GM18520 (cell line): Measurements from ENCODE around the gene HOXB2.

ENCODE experiments used
- ATAC-seq: cut with Tn5 transposase; IDR thresholded peaks from one replicate; pipeline ENCODE4 v1.9.1; 2021; ENCODE audit not compliant: unreplicated experiment

The HOXB2 gene

DNA sequence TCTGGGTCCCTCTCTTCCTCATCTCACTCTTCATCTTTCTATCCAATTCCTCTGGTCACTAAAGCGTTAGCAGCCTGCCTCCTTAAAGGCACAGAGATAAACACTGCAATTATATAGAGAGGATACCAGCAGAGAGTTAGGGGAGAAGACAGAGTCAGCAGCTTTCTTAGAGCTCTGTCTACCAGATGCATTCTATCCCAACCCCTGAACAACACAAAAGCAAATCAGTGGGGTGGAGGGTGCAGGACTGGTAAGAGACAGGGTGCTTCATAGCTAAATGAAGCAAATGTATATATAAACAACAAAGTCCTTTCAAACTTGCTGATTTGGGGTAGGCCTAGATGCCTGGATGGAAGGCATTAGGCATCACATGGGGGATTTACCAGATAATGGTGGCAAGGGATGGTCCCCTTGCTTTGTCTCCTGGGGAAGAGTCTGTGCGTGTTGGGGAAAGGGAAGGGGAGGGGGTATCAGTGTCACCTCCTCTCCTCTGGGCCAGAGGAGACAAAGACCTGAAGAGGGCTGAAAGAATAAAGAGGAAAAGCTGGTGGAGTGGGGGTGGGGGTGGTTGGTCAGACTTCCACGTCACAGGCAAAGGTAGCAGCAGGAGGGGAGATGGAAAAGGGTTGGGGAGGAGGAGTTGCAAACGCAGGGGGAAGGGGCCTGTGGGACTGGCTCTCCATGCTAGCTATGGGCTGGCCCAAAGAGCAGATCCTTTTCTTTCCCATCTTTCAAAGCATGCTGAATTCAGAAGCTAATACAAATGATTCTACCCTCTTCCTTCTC is 21.2 kb upstream of the HOXB2 start:
- ATAC-seq, result no peak

DNA sequence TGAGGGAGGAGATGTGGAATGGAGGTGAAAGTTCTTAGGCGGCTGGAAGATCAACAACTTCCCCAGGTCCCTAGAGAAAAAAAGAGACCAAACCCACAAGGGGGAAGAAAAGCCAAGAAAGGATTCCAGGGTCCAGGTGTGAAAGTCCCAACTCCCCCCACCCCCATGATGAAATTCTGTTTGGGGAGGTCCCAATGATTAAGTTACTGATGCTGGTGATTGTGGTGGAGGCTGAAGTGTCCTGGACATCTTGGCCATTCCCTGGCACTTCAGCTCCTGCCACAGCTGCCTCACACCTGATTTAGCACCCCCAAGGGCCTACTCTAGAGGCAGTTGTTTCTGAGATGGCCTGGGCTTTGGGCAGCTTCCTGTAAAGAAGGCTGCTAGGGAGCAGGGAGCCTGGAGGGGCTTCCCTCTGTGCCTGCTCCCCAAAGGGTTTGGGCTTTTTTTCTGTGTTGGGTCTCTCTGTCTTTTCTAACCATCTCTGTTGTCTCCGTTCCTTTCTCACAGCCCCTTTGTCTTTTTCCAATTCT is 20.2 kb upstream of the HOXB2 start:
- no peak for ATAC-seq

DNA sequence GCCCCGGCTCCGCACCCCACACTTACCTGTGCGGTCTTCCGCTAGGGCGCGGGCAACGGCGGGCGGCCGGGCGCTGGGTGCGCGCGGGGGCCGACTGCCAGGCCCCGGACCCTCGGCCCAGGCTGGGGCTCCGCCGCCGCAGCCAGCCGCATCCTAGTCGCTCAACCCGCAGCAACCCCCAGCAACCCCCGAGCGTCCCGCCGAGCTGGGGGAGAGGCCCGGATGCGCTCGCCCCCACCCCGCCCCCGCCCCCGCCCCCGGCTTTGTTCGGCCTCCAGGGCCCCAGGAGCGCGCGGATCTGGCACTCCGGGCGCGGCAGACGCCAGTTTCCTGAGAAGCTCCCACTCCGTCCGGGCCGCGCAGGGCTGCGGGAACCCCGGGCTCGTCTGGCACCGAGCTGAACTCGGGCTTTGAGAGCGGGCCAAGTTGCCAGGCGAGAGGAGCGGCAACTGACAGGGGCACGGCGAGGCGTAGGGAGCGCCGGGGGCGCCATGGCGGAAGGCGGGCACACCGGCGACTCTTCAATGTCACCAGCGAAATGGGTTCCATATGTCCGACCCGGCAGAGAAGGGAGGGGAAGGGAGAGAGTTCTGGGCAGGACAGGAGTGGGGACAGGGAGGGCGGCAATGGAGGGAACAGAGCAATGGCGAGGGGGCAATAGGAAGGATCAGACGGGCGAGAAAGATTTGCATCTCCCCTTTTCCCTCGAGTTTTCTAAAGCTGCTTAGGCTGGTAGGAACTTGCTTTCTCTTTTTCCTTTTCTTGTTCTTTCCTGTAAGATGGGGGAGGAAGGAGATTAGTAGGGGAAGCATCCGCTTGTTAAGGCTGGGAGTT is 19.5 kb upstream of the HOXB2 start:
- no peak for ATAC-seq

DNA sequence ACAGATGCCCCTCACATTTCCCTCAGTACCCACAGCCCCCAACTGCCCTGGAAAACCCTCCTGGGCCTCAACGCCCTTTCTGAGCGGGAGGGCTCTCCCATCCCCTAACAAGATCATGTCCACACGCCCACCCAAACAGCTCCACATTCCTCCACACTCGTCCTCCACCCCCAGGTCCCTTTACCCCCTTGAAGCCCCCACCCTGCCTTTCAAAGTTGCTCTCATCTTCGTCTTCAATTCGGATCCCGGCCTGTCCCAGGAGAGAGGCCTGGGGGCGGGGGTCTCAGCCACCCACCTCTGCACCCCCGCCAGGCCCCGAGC is 18.9 kb upstream of the HOXB2 start:
- no peak for ATAC-seq

DNA sequence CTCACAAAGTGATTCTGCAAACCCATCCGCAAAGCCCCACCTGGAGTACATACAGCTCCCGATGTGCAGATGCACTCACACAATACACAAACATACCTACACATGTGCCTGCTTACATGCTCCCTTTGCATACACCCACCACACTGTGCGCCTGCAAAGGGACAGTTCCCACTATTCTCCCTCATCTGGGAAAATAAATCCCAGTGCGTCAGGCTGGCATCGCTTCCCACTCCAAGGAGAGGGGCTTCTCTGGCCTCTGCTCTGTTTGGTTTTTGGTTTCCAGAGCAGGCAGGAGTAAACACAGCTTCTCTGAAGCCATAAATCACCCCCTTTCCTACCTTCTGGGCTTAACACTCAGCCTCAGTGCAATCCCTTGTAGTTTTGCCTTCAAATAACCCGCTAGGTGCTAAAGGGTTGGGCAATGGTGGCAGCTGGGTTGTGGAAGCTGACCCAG is 18.5 kb upstream of the HOXB2 start:
- no peak for ATAC-seq

DNA sequence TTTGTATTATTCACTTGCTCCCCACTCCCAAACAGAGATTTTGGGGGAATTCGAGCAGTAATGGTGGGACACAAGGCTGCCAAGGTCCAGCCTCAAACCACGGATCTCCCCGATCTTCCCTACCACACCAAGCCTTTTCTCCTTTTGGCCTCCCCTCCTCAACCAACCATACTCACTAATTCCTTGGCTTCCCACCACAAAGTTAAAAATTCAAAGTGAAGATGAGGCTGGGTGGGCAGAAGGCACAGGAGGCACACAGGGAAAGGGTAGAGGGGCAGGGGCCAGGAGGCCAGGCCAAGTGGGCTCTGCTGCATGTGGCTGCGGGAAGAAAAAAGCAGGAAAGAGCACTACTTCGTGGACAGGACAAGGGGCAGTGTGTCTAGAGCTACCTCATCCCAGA is 18.0 kb upstream of the HOXB2 start:
- no peak for ATAC-seq

DNA sequence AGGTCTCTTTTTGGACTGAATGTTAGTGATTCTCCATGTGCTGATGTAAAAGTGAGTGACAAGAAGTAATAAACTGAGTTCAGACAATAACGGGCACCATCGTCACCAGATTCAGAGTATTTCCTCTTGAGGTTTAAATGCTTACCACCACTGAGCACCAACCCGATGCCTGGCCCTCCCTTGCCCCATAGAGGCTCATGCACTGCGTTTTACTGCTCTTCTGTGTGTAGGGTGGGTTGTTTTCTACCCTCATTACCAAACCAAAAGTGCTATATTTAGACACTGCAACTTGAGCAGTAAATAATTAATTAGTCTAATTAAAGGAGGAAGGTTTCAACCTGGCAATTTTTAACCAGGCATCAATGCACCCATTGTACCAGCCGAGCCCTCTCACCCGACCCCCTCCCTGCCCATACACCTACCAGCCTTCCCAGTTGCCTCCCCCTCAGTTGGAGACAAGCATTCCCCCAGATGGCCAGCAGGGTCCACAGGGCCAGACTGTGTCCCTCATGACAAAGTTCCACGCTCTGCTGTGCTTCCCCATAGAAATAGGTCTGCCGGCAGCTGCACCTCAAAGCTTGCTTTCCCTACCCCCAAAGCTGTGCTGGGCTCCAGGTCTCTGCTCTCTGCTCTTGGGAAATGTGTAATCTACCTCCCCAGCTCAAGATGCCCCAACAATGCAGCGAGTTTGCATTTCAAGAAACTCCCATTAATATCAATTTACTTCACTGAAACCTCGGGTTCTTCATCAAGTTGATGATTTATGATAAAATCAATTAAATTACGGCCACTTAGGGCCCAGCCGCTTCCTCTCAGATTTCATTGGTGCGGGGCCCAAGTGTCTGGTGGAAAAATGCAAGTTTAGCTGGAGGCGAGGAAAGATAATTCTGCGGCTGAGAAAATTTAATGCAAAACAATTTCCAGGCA is 17.2 kb upstream of the HOXB2 start:
- no peak for ATAC-seq

DNA sequence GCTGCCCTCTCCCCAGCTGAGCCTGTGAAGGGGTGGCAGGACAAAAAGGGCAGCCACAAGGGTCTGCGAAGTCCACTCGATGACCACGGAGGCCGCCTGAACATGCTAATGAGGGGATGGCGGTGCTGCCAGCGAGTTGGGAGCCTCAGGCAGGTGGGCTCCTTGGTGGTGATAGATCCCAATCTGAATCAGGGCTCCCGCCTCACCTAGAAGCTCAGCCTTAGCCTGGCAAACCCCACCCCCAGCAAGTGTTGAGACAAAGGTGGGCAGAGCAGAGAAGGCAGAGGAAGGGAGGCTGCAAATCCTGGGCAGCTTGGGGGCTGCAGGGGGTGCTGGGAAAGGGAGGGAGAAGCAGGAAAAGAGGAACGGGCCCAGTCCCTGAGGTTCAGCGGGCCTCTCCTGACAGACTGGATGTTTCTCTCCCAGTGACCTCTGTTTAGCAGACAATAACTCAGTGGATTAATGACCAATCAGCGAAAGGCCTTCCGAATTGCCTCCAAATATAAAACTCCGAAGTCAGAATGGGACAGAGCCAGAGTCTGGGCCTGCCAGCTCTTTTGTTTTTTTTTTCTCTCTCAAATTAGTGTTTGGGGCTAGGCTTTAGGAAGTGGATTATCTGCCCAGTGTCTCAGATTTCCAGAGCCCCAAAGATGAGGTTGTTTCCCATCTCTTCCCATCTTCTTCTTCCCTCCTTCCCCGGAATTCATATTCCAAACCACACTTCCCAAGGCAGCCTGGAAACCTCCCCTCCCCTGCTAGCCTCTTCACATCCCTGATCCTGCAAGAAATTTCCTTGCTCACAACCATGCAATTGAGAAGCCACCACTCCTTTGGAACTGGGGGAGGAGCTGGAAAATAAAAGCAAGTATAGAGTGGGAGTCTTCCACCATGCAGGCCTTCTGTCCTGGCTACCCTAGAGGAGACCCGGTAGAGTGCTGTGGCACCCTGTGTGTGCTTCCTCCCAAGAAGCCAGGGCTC is 15.2 kb upstream of the HOXB2 start:
- ATAC-seq, result no peak

DNA sequence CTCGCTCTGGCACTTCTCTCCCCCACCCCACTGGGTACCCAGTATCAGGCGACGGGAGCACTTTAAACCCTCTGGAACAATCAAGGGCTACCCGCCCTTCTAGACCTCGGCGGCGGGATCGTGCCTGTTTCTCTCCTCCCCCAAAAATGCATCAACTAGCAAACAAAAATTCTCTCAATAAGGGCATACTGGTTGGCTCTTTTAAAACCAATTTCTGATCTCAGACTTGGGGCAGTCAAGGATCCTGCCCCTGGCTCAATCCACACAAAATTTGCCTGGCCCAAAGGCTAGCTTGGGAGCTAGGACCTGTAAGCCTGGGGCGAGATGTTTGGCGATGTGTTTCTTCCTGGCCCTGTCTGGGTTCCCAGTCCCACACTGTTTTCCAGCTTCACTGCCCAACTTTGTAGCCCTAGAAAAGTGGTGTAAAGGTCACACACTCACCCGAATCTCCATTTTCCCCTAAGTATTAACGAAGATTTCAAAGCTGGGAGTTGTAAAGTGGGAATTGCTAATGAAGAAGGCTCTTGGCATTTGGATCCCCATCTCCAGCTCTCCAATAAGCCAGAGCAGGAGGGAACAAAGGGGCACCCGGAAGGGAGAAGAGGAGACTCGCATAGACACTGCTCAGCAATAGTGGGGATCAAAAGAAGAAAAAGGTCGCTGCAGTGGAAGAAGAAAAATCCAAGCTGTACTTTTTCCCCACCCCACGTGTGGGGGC is 14.4 kb upstream of the HOXB2 start:
- ATAC-seq, result no peak

DNA sequence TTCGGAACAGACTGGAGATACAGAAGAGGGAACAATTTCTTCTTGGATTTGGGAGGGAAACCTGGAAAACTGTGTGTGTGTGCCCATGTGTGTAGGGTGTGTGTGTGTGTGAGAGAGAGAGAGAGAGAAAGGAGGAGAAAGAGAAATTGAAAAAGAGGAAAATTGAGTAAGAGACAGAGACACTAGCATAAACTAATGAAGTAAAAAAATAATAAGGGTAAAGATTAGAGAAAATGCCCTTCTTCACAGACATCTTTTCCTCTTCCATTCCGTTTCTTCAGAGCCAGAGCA is 13.9 kb upstream of the HOXB2 start:
- ATAC-seq, result no peak

DNA sequence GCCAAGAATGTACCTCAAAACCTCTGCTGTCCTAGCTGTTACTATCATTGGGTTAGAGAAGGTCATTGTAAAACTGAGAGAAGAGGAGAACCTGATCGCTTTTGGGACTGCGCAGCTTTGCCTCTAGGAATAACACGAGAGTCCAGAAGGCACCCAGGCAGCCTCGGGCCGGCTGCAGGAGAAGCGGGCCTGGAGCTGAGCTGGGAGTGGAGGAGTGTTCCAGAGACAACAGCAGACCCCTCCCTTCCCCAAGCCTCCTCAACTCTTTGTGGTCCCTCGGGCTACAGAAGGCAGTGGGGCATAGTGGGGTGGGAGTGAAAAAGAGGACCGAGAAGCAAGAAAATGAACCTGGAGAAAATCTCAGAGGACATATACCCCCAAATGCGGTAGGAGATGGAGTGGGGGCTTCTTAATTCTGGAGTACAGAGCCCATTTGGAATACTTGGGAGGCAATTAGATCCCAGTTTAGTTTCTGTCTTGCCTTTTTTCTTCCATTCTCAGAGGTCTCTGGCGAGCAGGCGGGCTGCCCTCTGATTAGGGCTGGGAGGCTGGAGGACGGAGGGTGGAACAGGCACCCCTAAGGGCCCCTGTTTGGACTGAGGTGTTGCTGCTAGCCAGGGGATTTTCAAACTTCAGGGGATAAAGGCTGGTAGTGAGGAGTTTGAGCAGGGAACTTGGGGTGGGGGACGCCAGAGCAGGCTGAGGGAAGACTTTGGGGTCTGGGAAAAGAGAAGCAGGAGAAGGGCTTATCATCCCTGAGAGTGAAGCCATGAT is 13.3 kb upstream of the HOXB2 start:
- no peak for ATAC-seq

DNA sequence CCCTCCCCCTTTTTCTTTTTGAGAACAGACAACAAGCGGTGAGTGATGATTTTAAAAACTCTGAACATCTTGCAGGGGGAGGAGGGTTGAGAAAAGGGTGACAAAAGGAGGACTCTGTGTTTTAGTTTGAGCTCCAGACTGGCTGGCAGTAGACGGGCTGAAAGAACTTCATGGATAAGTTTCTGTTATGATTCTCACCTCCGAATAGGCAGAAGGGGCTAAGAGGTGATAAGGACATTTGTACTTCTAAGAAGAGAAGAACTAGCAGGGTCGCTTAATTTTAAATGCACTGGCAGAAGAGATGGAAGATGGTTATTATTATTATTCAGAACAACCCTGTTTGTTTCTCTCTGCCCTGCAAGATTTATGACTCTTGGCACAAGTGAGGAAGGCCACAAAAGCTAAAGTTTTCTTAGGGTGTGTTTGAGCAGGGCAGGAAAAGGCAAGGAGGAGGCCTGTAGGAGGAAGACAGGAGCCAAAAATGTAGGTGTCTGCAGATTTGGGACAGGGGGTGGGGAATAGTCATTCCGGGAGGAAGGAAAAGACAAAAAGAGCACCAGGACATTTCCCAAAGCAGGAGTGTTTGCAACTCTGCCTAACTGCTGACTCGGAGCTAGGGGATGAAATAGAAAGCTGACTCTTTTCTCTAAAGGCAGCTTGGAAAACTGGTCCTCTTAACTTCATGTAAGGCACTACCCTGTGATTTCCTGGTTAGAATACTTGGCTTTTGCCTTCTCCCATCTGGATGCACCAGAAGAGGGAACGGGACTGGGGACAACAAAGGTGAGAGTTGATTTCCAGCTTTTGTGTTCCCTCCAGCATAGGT is 11.9 kb upstream of the HOXB2 start:
- no peak for ATAC-seq

DNA sequence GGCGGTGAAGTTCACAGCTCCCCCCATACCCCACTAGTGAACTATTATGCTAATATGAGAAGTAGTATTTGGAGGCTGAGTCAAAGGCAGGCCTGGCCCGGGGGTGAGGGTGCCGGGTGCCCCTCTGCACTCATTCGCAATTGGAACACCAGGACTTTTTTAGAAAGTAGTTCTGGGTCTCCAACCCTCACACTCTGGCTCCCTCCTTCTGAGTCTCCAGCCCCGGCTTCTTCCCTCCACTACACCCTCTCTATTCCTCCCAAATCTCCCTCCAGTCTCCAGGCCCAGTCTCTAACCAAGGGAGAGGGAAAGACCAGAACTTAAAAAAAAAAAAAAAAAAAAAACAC is 11.3 kb upstream of the HOXB2 start:
- no peak for ATAC-seq

DNA sequence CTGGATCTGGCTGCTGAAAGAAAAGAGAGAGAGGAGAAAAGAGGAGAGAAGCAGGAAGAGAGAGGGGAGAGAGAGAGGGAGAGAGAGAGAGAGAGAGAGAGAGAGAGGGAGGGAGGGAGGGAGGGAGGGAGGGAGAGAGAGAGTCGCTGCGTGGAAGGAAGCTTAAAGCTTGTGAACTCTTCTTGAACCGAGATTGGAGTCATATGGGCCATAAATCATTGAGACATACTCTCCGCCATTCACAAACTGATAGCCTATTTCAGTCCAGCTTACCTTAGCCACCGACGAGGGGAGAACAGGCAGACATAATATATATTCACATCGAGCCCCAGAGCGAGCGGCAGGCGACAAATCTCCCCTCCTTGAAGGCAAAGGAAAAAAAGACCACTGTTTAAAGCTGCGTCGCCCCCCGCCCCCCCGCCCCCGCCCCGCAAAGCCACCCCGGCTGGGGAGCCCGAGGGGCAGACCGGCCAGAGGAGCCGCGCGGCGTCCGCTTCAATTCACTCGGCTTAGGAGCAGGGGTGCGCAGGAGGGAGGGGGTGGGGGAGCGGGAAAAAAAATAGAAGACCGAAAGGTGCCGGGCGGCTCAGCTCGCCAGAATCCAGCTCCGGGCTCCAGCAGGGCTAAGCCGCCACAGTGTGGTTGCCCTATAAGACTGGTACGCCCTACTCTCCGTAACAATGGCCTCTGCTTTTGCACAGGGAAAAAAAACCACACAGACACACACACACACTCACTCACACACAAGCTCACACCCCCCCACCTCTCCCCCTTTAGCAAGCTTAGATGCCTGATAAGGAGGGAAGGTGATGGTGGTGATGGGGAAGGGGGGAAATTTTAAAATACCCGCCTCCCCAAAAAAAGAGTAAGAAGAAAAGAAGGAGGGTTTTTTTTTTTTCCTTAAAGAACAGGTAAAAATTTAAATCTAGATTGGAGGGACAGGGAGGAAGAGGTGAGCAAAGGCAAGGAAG is 10.6 kb upstream of the HOXB2 start:
- ATAC-seq, result no peak

DNA sequence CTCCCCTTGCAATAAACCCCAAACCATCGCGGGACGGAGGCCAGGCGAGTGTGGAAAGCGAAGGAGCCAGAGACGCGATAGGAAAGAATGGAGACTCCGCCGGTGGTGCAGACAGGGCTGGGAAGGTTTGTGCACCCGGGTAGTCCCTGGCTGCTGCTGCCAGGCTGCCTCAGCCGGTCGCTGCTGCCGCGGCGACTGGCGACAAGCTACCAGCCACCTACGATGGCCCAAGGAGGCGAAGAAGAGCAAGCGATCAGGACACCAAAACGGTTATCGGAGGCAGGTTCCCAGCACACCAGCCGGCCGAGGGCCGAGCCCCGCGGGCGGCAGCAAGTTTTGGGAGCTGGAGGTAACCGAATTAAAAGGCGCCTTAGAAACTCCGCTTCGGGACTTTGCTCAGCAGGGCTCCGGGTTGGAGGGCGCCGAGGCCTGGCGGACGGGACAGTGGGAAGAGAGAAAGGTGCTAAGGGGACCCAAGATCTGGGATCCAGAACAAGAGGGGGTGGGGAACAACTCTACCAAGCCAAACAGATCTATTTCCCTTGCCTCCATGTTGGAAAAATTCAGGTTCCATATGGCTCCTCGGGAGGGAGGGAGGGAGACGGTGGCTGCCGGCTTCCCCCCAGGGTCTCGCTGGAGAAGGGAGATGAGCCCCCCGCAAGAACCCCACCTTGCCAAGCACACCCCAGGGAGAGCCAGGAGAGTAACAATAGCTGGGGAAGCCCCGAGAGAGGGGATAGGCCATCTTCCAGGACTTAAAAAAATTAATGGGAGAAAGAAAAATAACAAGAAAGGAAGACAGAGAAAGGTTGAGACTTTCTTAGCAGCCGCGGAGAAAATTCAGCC is 9.7 kb upstream of the HOXB2 start:
- no peak for ATAC-seq

DNA sequence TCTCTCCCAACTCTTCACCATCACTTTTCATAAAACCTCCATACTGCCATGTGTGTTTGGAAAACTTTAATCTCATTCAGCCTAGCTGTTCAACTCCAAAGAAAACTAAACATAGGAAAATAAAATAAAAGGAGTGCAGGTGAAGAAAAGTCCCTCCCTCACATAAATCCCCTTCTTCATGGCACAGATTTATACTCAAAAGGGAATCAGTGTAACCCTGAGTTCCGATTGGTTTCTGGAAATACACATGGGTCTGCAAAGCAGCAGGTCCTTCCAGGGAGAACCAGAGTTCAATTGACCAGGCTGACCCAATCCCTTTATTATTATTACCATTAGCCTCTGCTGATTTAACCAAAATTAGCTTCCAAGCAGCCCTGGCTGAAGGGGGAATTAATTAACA is 8.9 kb upstream of the HOXB2 start:
- no peak for ATAC-seq
